HEK293 (cell line): ENCODE results near the gene EFNA2.

Experiments
- CTCF ChIA-PET: fragments of 350-600 bp; formaldehyde crosslinking; extraction: SDS; loops from one replicate; lab custom pipeline; 2021; ENCODE audit warnings: antibody characterized with exemption; lab: Yijun Ruan, JAX
- POLR2A ChIA-PET: fragments of 300-600 bp; formaldehyde crosslinking; extraction: SDS; loops from one replicate; lab custom pipeline; 2020; ENCODE audit warnings: antibody characterized with exemption, inconsistent platforms; lab: Yijun Ruan, JAX
- H3K27ac ChIP-seq: fragments of 200-500 bp; sonication (Bioruptor generic); 2 replicates; pipeline ENCODE4 v1.5.1; 2014; ENCODE audit warnings: low read depth, low read length, control low read depth, inconsistent platforms; ENCODE audit errors: extremely low read depth
- H3K36me3 ChIP-seq, 2 experiments: fragments of 200-500 bp in 1 of 2; sonication (Bioruptor generic) in 1 of 2; 1 replicate in 1 of 2; 2 replicates in 1 of 2; pipeline ENCODE4 v1.5.1; 2014 to 2017; ENCODE audit warnings: inconsistent platforms in 2 of 2, low read length in 2 of 2; ENCODE audit not compliant: control insufficient read depth in 2 of 2, insufficient read depth in 1 of 2
- H3K4me1 ChIP-seq: fragments of 200-500 bp; sonication (Bioruptor generic); 2 replicates; pipeline ENCODE4 v1.5.1; 2014; ENCODE audit warnings: mild to moderate bottlenecking, low read length, inconsistent platforms; ENCODE audit not compliant: control insufficient read depth, insufficient read depth
- H3K4me3 ChIP-seq: 2 replicates; pipeline ENCODE4 v1.5.1; 2011; ENCODE audit warnings: low read depth, mild to moderate bottlenecking, control low read depth, low read length, moderate library complexity
- H3K9me3 ChIP-seq: fragments of 200-500 bp; sonication (Bioruptor generic); 2 replicates; pipeline ENCODE4 v1.5.1; 2014; ENCODE audit warnings: low read depth, low read length, inconsistent platforms; ENCODE audit not compliant: control insufficient read depth, insufficient read depth
- BCL11B ChIP-seq: fragments of 450-650 bp; formaldehyde crosslinking; IDR thresholded peaks from 2 replicates; pipeline ENCODE4 v1.5.1; 2016; ENCODE audit warnings: low read depth, missing biosample characterization, missing genetic modification characterization
- GFI1B ChIP-seq: fragments of 450-650 bp; formaldehyde crosslinking; IDR thresholded peaks from 2 replicates; pipeline ENCODE4 v1.5.1; 2016; ENCODE audit warnings: missing biosample characterization, missing genetic modification characterization
- GLIS2 ChIP-seq: fragments of 450-650 bp; formaldehyde crosslinking; IDR thresholded peaks from 2 replicates; pipeline ENCODE4 v1.5.1; 2016; ENCODE audit warnings: missing biosample characterization, missing genetic modification characterization
- HOXC10 ChIP-seq: sonication (generic); formaldehyde crosslinking; IDR thresholded peaks from 2 replicates; pipeline ENCODE4 v1.8.1; 2023; ENCODE audit warnings: mild to moderate bottlenecking, missing genetic modification reagents
- IKZF3 ChIP-seq: fragments of 450-650 bp; IDR thresholded peaks from 2 replicates; pipeline ENCODE4 v1.5.0; 2018; ENCODE audit warnings: missing biosample characterization, mild to moderate bottlenecking, missing genetic modification characterization, moderate library complexity
- KLF1 ChIP-seq: fragments of 450-650 bp; formaldehyde crosslinking; IDR thresholded peaks from 2 replicates; pipeline ENCODE4 v1.5.1; 2016; ENCODE audit warnings: missing biosample characterization, missing genetic modification characterization
- SETDB1 ChIP-seq: IDR thresholded peaks from one replicate; pipeline ENCODE4 v1.6.1; 2017; ENCODE audit warnings: mild to moderate bottlenecking, low read length, moderate library complexity, mixed read lengths; ENCODE audit not compliant: insufficient read length
- SP7 ChIP-seq: fragments of 450-650 bp; formaldehyde crosslinking; IDR thresholded peaks from 2 replicates; pipeline ENCODE4 v1.5.1; 2016; ENCODE audit warnings: missing biosample characterization, missing genetic modification characterization
- ZBTB1 ChIP-seq: fragments of 450-650 bp; formaldehyde crosslinking; IDR thresholded peaks from 2 replicates; pipeline ENCODE4 v1.5.1; 2016; ENCODE audit warnings: missing biosample characterization, missing genetic modification characterization
- ZBTB21 ChIP-seq: fragments of 450-650 bp; formaldehyde crosslinking; IDR thresholded peaks from 2 replicates; pipeline ENCODE4 v1.5.1; 2017; ENCODE audit warnings: missing biosample characterization, missing genetic modification characterization
- ZFP69B ChIP-seq: fragments of 450-650 bp; formaldehyde crosslinking; IDR thresholded peaks from 2 replicates; pipeline ENCODE4 v1.5.1; 2016; ENCODE audit warnings: missing biosample characterization, missing genetic modification characterization
- ZNF10 ChIP-seq: fragments of 450-650 bp; formaldehyde crosslinking; IDR thresholded peaks from 2 replicates; pipeline ENCODE4 v1.5.1; 2017; ENCODE audit warnings: missing biosample characterization, missing genetic modification characterization
- ZNF146 ChIP-seq: fragments of 450-650 bp; formaldehyde crosslinking; IDR thresholded peaks from 2 replicates; pipeline ENCODE4 v1.5.1; 2016; ENCODE audit warnings: missing biosample characterization, missing genetic modification characterization
- ZNF16 ChIP-seq: fragments of 450-650 bp; formaldehyde crosslinking; IDR thresholded peaks from 2 replicates; pipeline ENCODE4 v1.5.1; 2016; ENCODE audit warnings: low read depth, missing biosample characterization, missing genetic modification characterization
- ZNF211 ChIP-seq: fragments of 450-650 bp; formaldehyde crosslinking; IDR thresholded peaks from 2 replicates; pipeline ENCODE4 v1.5.1; 2016; ENCODE audit warnings: low read depth, missing biosample characterization, missing genetic modification characterization
- ZNF274 ChIP-seq, 2 experiments: fragments of 200-500 bp in 1 of 2; fragments of 450-650 bp in 1 of 2; sonication (Bioruptor generic) in 1 of 2; formaldehyde crosslinking in 1 of 2; IDR thresholded peaks; 2 replicates each; pipeline versions ENCODE4 v1.5.1 to v1.6.1; 2014 to 2016; ENCODE audit warnings: borderline replicate concordance in 1 of 2, inconsistent platforms in 1 of 2, low read length in 1 of 2, missing biosample characterization in 1 of 2, missing genetic modification characterization in 1 of 2
- ZNF311 ChIP-seq: fragments of 450-650 bp; formaldehyde crosslinking; IDR thresholded peaks from 2 replicates; pipeline ENCODE4 v1.5.1; 2017; ENCODE audit warnings: missing biosample characterization, missing genetic modification characterization, borderline replicate concordance
- ZNF37A ChIP-seq: fragments of 450-650 bp; IDR thresholded peaks from 2 replicates; pipeline ENCODE4 v1.5.1; 2018; ENCODE audit warnings: missing biosample characterization, missing genetic modification characterization
- ZNF510 ChIP-seq: fragments of 450-650 bp; formaldehyde crosslinking; IDR thresholded peaks from 2 replicates; pipeline ENCODE4 v1.5.1; 2018; ENCODE audit warnings: mild to moderate bottlenecking, missing genetic modification characterization, missing biosample characterization; ENCODE audit not compliant: insufficient replicate concordance
- ZNF521 ChIP-seq: fragments of 450-650 bp; formaldehyde crosslinking; IDR thresholded peaks from 2 replicates; pipeline ENCODE4 v1.5.1; 2017; ENCODE audit warnings: missing biosample characterization, mild to moderate bottlenecking, missing genetic modification characterization
- ZNF623 ChIP-seq: fragments of 450-650 bp; formaldehyde crosslinking; IDR thresholded peaks from 2 replicates; pipeline ENCODE4 v1.5.1; 2016; ENCODE audit warnings: missing biosample characterization, missing genetic modification characterization
- ZNF629 ChIP-seq: fragments of 450-650 bp; formaldehyde crosslinking; IDR thresholded peaks from 2 replicates; pipeline ENCODE4 v1.5.1; 2017; ENCODE audit warnings: missing biosample characterization, missing genetic modification characterization
- ZNF664 ChIP-seq: fragments of 450-650 bp; formaldehyde crosslinking; IDR thresholded peaks from 2 replicates; pipeline ENCODE4 v1.5.1; 2016; ENCODE audit warnings: missing biosample characterization, missing genetic modification characterization
- ZNF777 ChIP-seq: fragments of 450-650 bp; formaldehyde crosslinking; IDR thresholded peaks from 2 replicates; pipeline ENCODE4 v1.5.1; 2017; ENCODE audit warnings: missing biosample characterization, missing genetic modification characterization, borderline replicate concordance
- TF ChIP-seq, protein P1 (sequence below): fragments of 450-650 bp; formaldehyde crosslinking; IDR thresholded peaks from 2 replicates; pipeline ENCODE4 v1.5.1; 2016; ENCODE audit warnings: missing biosample characterization, missing genetic modification characterization
- TF ChIP-seq, protein P2 (sequence below): fragments of 450-650 bp; formaldehyde crosslinking; IDR thresholded peaks from 2 replicates; pipeline ENCODE4 v1.5.1; 2017; ENCODE audit warnings: missing biosample characterization, missing genetic modification characterization
- TF ChIP-seq, protein P3 (sequence below): fragments of 450-650 bp; formaldehyde crosslinking; conservative IDR thresholded peaks from 2 replicates; pipeline ENCODE4 v1.5.1; 2016; ENCODE audit warnings: low read depth, missing biosample characterization, missing genetic modification characterization

Gene EFNA2

DNA sequence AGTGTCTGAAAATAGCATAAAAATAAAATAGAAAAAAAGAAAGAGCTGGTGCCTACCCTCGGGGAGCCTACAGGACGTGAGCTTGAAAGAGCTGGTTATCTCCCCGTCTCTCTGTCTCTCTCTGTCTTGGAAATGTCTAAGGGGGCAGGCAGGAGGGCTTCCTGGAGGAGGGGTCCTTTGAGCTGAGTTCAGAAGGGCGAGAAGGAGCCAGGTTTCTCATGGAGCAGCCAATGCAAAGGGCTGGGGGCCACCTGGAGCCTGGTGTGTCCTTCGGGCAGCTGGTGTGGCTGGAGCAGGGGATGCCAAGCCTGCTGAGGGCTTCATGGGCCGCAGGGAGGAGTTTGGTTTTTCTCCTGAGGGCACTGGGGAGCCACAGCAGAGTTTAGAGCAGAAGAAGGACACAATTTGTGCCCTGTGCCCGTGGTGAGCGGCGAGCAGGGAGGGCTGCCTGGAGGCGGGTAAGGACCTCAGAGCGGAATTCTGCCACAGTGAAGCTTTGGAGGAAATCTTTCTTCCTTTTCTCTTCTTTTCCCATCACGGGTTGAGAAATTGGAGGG lies 38.7 kb downstream of the EFNA2 start:
- no peaks in the 10 kb centered on the region for H3K36me3 ChIP-seq
- H3K4me1 ChIP-seq: peaks cover 5% of the 10 kb centered on the region; the same call in 1 of the 2 replicates
- no peak overlapping the region for H3K4me3 ChIP-seq
- peak overlapping the region; percentile 43; the same call in 1 of the 2 replicates for H3K27ac ChIP-seq
- TF ChIP-seq BCL11B: no peak
- TF ChIP-seq, protein P1, sequence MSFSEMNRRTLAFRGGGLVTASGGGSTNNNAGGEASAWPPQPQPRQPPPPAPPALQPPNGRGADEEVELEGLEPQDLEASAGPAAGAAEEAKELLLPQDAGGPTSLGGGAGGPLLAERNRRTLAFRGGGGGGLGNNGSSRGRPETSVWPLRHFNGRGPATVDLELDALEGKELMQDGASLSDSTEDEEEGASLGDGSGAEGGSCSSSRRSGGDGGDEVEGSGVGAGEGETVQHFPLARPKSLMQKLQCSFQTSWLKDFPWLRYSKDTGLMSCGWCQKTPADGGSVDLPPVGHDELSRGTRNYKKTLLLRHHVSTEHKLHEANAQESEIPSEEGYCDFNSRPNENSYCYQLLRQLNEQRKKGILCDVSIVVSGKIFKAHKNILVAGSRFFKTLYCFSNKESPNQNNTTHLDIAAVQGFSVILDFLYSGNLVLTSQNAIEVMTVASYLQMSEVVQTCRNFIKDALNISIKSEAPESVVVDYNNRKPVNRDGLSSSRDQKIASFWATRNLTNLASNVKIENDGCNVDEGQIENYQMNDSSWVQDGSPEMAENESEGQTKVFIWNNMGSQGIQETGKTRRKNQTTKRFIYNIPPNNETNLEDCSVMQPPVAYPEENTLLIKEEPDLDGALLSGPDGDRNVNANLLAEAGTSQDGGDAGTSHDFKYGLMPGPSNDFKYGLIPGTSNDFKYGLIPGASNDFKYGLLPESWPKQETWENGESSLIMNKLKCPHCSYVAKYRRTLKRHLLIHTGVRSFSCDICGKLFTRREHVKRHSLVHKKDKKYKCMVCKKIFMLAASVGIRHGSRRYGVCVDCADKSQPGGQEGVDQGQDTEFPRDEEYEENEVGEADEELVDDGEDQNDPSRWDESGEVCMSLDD: no peak
- no peak for TF ChIP-seq ZNF211 (tag by site-specific recombination)
- no peak for TF ChIP-seq SETDB1
- TF ChIP-seq IKZF3 (tag by site-specific recombination): no peak
- no peak for TF ChIP-seq ZNF274 (IDR thresholded peaks at IDR 0.05; ENCODE audit: low read length)
- TF ChIP-seq ZNF274 (tag by site-specific recombination; IDR thresholded peaks at IDR 0.05; ENCODE audit: borderline replicate concordance): no peak
- TF ChIP-seq ZNF16: peak; percentile 94
- peak; percentile 74 for TF ChIP-seq ZNF623 (tag by site-specific recombination)
- no peaks in the 10 kb centered on the region for H3K9me3 ChIP-seq
- POLR2A ChIA-PET: interaction anchor here (0.8 to 1.1 kb wide), 2 partner anchors 10 to 59 kb away, joined by 4 to 5 read pairs; no protein-coding TSS in a partner anchor
- CTCF ChIA-PET: interaction anchor here (0.6 to 1.4 kb wide), 4 partner anchors 8 to 278 kb away, joined by 3 read pairs; no protein-coding TSS in a partner anchor

DNA sequence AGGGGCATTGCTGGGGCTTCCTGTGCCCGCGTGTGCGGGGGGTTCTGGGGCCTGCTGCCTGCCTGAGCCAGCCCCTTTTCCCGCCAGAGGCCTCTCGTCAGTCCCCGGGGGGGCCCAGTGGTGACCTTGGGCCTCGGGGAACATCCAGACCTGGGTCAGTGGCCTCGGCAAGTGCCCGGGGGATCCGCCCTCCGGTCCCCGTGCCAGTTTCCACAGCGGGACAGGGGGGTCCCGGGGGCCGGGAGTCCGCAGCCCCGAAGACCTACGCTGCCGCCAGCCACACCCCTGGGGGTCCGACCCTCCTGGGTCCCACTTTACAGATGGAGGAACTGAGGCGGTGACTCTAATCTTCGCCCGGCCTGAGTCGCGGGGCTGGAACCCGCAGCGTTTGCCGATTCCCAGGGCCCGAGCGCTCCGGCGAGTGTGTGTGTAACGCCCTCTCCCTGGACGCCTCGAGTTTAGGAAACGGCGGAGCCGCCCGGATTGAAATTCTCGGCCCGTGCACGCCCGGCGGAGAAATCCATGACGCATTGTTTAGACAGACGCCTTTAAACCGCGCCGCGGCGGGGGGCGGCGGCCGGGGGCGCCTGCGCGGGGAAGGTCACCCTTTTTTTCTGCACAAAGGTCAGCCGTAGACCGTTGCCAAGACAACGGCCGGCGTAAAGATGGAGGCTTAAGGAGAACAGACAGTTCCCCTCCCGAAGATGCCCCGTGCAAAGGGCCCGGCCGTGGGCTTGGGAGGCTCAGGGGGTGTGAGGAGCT lies 39.3 kb downstream of the EFNA2 start:
- Histone ChIP-seq H3K4me3 (peak overlapping the region; percentile 18), H3K36me3 (no peaks in the 10 kb centered on the region), H3K4me1 (peaks cover 5% of the 10 kb centered on the region; the same call in 1 of the 2 replicates), H3K9me3 (no peaks in the 10 kb centered on the region), H3K27ac (peak overlapping the region; percentile 43; the same call in 1 of the 2 replicates)
- ChIA-PET CTCF (interaction anchor here (0.6 kb wide), 3 partner anchors 9 to 277 kb away, joined by 3 read pairs; no protein-coding TSS in a partner anchor), POLR2A (interaction anchor here (1.1 kb wide), 1 partner anchor 11 kb away, joined by 4 read pairs; no protein-coding TSS in a partner anchor)
- TF ChIP-seq ZNF37A (tag by site-specific recombination) (no peak), ZBTB1 (tag by site-specific recombination) (no peak), ZFP69B (peak; percentile 20; the same call in 1 of the 2 replicates), ZNF664 (tag by site-specific recombination) (no peak), ZNF311 (tag by site-specific recombination) (no peak), KLF1 (tag by site-specific recombination) (peak; percentile 96), SP7 (tag by site-specific recombination) (0 out of 2 replicates have a peak, but pooled peaks have one; percentile 21), ZNF146 (no peak), GLIS2 (tag by site-specific recombination) (peak; percentile 69), ZNF777 (tag by site-specific recombination) (no peak), ZNF10 (tag by site-specific recombination) (no peak), ZNF510 (tag by site-specific recombination) (no peak), ZNF629 (tag by site-specific recombination) (peak; percentile 84), SETDB1 (no peak), HOXC10 (CRISPR knock-in tag) (no peak), ZBTB21 (tag by site-specific recombination) (no peak; the same call in 1 of the 2 replicates), ZNF521 (tag by site-specific recombination) (no peak), GFI1B (tag by site-specific recombination) (no peak)
- TF ChIP-seq, protein P2, sequence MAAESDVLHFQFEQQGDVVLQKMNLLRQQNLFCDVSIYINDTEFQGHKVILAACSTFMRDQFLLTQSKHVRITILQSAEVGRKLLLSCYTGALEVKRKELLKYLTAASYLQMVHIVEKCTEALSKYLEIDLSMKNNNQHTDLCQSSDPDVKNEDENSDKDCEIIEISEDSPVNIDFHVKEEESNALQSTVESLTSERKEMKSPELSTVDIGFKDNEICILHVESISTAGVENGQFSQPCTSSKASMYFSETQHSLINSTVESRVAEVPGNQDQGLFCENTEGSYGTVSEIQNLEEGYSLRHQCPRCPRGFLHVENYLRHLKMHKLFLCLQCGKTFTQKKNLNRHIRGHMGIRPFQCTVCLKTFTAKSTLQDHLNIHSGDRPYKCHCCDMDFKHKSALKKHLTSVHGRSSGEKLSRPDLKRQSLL (tag by site-specific recombination): 0 out of 2 replicates have a peak, but pooled peaks have one; percentile 6
- TF ChIP-seq, protein P3, sequence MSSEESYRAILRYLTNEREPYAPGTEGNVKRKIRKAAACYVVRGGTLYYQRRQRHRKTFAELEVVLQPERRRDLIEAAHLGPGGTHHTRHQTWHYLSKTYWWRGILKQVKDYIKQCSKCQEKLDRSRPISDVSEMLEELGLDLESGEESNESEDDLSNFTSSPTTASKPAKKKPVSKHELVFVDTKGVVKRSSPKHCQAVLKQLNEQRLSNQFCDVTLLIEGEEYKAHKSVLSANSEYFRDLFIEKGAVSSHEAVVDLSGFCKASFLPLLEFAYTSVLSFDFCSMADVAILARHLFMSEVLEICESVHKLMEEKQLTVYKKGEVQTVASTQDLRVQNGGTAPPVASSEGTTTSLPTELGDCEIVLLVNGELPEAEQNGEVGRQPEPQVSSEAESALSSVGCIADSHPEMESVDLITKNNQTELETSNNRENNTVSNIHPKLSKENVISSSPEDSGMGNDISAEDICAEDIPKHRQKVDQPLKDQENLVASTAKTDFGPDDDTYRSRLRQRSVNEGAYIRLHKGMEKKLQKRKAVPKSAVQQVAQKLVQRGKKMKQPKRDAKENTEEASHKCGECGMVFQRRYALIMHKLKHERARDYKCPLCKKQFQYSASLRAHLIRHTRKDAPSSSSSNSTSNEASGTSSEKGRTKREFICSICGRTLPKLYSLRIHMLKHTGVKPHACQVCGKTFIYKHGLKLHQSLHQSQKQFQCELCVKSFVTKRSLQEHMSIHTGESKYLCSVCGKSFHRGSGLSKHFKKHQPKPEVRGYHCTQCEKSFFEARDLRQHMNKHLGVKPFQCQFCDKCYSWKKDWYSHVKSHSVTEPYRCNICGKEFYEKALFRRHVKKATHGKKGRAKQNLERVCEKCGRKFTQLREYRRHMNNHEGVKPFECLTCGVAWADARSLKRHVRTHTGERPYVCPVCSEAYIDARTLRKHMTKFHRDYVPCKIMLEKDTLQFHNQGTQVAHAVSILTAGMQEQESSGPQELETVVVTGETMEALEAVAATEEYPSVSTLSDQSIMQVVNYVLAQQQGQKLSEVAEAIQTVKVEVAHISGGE: 0 out of 2 replicates have a peak, but pooled peaks have one; percentile 20
